ENCODE data around the gene DHX35.

DNA sequence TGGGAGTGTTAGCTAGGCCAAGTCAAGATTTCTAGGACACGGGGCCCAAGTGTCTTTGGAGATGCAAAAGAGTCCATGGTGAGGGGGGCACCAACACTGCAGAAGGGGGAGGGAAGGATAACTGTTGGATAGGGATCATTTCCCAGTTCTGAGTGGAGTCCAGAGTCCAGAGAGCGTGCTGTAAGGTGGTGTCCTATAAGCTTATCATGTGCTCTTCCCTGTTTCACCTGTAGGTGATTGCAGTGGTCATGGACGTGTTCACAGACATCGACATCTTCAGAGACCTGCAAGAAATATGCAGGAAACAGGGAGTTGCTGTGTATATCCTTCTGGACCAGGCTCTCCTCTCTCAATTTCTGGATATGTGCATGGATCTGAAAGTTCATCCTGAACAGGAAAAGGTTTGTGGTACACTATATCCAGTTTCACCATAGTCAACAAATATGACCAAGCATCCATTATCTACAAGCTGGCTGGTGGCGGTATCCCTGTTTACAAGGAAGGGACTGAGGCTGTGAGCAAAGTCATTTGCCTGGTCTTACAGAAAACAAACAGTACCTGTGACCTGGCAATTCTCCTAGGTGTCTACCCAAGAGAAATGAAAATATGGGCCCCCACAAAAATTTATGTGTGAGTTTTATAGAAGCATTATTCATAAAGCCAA is 20.3 kb upstream of the DHX35 start:
- no peak for TF ChIP-seq EZH2 (IDR thresholded peaks at IDR 0.05; ENCODE audit: borderline replicate concordance, insufficient read depth, low read length, poor library complexity, severe bottlenecking)
- TF ChIP-seq POLR2AphosphoS5 (IDR thresholded peaks at IDR 0.05) = no peak
- no peak for TF ChIP-seq EP300 (conservative IDR thresholded peaks at IDR 0.05; ENCODE audit: poor library complexity, severe bottlenecking)

Data from neural cell (in vitro differentiated cells).